ENCODE measurements around the gene SMG7.

GRCh38 chr1:183600136-183600535 lies 127.8 kb downstream of the SMG7 start:
- TF ChIP-seq CTCF (IDR thresholded peaks at IDR 0.05; ENCODE audit: low read depth, low read length, poor library complexity, severe bottlenecking), result no peak
- TF ChIP-seq EZH2phosphoT487 (IDR thresholded peaks at IDR 0.05; ENCODE audit: borderline replicate concordance, low read length), result no peak
